ENCODE data around the gene EDC4.
"Not testable (repeated sequence)": the region's sequence is repeated elsewhere in the genome, so short reads cannot be mapped to it uniquely, and the experiment has no call there.

Gene EDC4

DNA sequence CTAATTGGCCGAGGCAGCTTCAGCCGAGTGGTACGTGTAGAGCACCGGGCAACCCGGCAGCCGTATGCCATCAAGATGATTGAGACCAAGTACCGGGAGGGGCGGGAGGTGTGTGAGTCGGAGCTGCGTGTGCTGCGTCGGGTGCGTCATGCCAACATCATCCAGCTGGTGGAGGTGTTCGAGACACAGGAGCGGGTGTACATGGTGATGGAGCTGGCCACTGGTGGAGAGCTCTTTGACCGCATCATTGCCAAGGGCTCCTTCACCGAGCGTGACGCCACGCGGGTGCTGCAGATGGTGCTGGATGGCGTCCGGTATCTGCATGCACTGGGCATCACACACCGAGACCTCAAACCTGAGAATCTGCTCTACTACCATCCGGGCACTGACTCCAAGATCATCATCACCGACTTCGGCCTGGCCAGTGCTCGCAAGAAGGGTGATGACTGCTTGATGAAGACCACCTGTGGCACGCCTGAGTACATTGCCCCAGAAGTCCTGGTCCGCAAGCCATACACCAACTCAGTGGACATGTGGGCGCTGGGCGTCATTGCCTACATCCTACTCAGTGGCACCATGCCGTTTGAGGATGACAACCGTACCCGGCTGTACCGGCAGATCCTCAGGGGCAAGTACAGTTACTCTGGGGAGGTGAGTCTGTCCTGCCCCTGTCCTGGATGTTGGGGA lies 36.3 kb downstream of the EDC4 start:
- no peak for DNase-seq (ENCODE audit: low read depth)

DNA sequence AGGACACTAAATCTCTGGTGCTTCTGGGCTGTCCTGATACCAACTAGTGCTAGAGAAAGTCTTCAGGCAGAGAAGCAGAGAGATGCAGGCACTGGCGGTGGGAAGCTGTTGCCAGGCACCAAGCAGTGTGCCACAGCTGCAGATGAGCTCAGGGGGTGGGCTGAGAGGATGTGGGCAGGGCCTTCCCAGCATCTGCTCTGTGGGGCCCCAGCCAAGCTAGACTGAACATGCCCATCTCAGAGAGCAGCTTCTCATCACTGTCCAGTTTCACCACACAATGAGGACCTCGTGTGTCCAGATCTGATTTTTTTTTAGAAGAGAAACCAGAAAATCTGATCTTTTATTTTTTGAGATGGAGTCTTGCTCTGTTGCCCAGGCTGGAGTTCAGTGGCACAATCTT lies 37.3 kb downstream of the EDC4 start:
- no peak for DNase-seq (ENCODE audit: low read depth)

- DNase-seq (ENCODE audit: low read depth): no peak
These were observed 42.1 kb downstream of the EDC4 start for GRCh38 chr16:67914758-67915495.

DNA sequence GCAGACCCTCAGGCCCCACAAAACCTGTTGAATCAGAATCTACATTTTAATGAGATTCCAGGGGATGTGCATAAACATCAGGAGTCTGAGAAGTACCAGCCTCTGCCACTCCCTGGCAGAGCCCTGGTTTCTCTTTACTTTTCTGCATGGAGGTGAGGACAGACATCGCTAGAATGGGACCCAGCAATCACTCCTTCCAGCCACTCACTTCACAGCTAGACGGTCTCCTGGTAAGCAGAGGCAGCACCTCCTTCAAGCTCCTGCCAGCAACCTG lies 42.6 kb downstream of the EDC4 start:
- not testable (repeated sequence) for DNase-seq (ENCODE audit: low read depth)

- DNase-seq (ENCODE audit: low read depth): no peak
These were observed 43.2 kb downstream of the EDC4 start for GRCh38 chr16:67915831-67916723.

DNA sequence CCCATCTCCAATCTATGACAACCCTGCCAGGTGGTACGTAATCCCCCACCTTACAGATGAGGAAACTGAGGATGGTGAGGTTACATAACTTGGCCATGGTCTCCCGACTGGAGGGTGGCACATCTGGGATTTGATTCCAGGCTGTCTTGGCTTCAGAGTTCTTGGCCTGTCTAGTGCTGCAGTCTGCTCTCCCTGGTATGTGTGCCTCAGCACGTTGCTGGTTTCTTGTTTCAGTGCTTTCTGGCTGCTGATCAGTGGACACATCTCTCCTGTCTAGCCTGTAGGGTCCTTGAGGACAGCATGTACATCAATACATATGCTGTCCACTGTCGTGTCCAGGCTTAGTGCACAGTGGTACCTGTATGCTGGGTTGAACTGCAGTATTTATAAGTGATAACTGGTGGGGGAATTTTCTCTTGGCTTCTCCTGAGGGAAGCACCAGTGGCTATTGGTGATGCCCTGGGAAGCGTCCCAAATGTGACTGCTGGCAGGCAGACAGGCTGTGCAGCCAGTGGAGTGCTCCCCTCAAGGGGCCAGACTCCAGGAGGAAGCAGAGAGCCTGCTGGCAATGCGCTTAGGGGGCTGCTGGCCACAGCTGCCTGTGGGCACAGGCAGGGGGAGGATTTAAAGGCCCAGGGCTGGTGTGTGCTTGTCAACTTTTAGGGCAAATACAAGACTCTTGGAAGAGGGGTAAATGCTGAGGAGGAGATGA lies 44.4 kb downstream of the EDC4 start:
- no peak for DNase-seq (ENCODE audit: low read depth)

DNA sequence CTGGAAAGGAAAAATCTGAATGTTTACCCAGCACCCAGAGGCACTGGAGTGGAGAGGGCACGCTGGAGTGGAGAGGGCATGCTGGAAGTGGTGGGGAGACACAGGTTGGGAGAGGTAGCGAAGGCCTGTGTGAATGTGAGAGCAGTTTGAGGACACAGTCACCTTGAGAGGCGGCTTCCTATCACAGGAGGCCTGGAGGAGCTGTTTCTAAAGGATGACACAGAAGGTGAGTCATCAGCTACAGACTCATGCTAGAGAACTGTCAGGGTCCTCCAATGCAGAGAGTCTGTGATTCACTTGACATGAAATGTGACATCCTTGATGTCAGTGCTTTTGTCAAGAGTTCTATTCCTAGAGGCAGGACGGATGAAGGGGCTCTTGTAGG lies 45.0 kb downstream of the EDC4 start:
- DNase-seq (ENCODE audit: low read depth): no peak

DNA sequence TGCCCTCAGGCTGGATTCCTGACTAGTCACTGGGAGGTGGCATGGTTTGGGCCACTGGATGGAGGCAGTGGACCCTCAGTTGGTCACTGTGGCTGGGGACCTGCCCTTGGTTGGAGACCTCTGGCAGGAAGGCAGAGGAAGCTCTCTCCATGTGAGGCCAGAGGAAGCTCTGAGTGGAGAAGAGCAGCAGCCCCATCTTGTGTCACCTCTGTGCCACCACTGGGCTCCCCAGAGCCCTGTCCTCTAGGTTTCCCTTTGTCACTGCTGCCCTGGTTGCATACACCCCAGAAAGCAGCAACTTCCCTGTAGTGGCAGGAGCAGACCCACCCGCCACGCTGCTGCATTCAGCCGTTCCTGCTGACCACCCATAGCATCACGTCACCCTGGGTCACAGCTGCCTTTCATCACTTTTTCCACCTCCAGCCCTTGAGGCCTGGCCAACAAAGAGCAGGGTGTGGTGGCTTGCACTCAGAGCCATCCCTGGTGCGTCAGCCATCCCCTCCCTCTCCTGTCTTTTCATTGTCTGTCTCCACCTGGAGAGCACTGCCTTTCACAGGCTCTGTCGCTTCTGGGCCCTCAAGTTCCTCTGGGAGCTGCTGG lies 46.9 kb downstream of the EDC4 start:
- no peak for DNase-seq (ENCODE audit: low read depth)

GRCh38 chr16:67922221-67922620 lies 49.4 kb downstream of the EDC4 start:
- no peak for DNase-seq (ENCODE audit: low read depth)

- no peak for DNase-seq (ENCODE audit: low read depth)
These were observed 49.9 kb downstream of the EDC4 start for GRCh38 chr16:67922740-67923139.

- no peak for DNase-seq (ENCODE audit: low read depth)
These were observed 50.7 kb downstream of the EDC4 start for GRCh38 chr16:67923414-67924116.

- DNase-seq (ENCODE audit: low read depth): no peak
These were observed 51.5 kb downstream of the EDC4 start for GRCh38 chr16:67924140-67924906.

GRCh38 chr16:67926181-67926750 lies 53.4 kb downstream of the EDC4 start:
- DNase-seq (ENCODE audit: low read depth): no peak

DNA sequence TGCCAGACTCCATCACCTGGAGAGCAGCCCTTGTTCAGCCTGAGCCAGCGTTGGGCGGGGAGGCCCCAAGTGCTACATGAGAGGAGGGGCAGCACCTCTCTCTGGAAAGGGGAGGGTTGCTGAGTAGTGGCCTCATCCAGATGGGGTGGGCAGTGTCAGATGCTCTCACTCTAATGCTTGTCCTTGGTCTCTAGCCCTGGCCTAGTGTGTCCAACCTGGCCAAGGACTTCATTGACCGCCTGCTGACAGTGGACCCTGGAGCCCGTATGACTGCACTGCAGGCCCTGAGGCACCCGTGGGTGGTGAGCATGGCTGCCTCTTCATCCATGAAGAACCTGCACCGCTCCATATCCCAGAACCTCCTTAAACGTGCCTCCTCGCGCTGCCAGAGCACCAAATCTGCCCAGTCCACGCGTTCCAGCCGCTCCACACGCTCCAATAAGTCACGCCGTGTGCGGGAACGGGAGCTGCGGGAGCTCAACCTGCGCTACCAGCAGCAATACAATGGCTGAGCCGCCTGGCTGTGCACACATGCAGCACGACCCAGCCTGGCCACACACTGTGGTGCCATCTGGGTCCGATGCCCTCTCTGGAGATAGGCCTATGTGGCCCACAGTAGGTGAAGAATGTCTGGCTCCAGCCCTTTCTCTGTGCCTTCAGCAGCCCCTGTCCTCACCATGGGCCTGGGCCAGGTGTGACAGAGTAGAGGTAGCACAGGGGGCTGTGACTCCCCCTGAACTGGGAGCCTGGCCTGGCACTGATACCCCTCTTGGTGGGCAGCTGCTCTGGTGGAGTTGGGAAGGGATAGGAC lies 54.5 kb downstream of the EDC4 start:
- DNase-seq (ENCODE audit: low read depth): no peak

GRCh38 chr16:67928147-67928546 lies 55.3 kb downstream of the EDC4 start:
- DNase-seq (ENCODE audit: low read depth): no peak

DNA sequence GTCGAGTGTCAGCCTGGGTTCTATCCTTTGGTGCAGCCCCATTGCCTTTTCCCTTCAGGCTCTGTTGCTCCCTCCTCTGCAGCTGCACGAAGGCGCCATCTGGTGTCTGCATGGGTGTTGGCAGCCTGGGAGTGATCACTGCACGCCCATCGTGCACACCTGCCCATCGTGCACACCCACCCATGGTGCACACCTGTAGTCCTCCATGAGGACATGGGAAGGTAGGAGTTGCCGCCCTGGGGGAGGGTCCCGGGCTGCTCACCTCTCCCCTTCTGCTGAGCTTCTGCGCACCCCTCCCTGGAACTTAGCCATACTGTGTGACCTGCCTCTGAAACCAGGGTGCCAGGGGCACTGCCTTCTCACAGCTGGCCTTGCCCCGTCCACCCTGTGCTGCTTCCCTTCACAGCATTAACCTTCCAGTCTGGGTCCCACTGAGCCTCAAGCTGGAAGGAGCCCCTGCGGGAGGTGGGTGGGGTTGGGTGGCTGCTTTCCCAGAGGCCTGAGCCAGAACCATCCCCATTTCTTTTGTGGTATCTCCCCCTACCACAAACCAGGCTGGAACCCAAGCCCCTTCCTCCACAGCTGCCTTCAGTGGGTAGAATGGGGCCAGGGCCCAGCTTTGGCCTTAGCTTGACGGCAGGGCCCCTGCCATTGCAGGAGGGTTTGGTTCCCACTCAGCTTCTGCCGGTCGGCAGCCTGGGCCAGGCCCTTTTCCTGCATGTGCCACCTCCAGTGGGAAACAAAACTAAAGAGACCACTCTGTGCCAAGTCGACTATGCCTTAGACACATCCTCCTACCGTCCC lies 55.9 kb downstream of the EDC4 start:
- DNase-seq (ENCODE audit: low read depth): no peak

- no peak for DNase-seq (ENCODE audit: low read depth)
These were observed 57.3 kb downstream of the EDC4 start for GRCh38 chr16:67930191-67930590.

GRCh38 chr16:67930678-67931211 lies 57.9 kb downstream of the EDC4 start:
- no peak for DNase-seq (ENCODE audit: low read depth)
